Right cardiac atrium (tissue), 5 donors: Measurements from ENCODE around the gene BRME1. TPM values are rescaled to one million over a fixed set of nuclear protein-coding genes. Genes with fewer than 3 reads are reported as not detected.
A peak's percentile ranks its signal among the peaks of the same experiment; 100 is the strongest.

Experiments used
- ATAC-seq, 2 donors: fragments of 200-7000 bp; cut with Tn5 transposase; one replicate each; pipeline versions ENCODE4 v1.8.0 to v1.9.1; 2020; ENCODE audit warnings: moderate library complexity in 2 of 2, mild to moderate bottlenecking in 1 of 2
- DNase-seq, 3 donors: peaks; one replicate each; pipeline ENCODE4 v3.0.0-alpha.2; 2020
- H3K27ac ChIP-seq: one replicate; pipeline ENCODE4 v1.5.1; 2013; ENCODE audit warnings: mild to moderate bottlenecking, low read length, control low read depth, moderate library complexity
- H3K27me3 ChIP-seq: one replicate; pipeline ENCODE4 v1.6.1; 2013; ENCODE audit not compliant: control insufficient read depth, insufficient read depth
- H3K4me1 ChIP-seq: one replicate; pipeline ENCODE4 v1.6.1; 2013; ENCODE audit warnings: low read length; ENCODE audit not compliant: control insufficient read depth, insufficient read depth
- H3K4me3 ChIP-seq: one replicate; pipeline ENCODE4 v1.5.1; 2013; ENCODE audit warnings: low read length, control low read depth
- H3K9me3 ChIP-seq: one replicate; pipeline ENCODE4 v1.6.1; 2013; ENCODE audit warnings: low read length; ENCODE audit not compliant: control insufficient read depth
- WGBS: extraction: QIAGEN DNeasy Blood & Tissue Kit; methylation state at CpG from one replicate; pipeline ENCODE4 v1.1.7; 2013; 5-methylcytosine and 5-hydroxymethylcytosine counted together
- intact Hi-C, 4 donors: fragments of 100-400 bp; cut with DNase I; formaldehyde crosslinking; loops; one replicate each; pipeline versions ENCODE4 v1.11.0 to v1.14.0; 2022 to 2023
- long read RNA-seq, 4 donors: library from polyadenylated mRNA; unstranded; transcript quantifications; one replicate each; pipeline ENCODE4 v2.0.0, GENCODE V29; 2020 to 2021
- polyA plus RNA-seq: library from polyadenylated mRNA; stranded (reverse); fragments of 200-250 nt; gene quantifications from one replicate; pipeline ENCODE4 v1.2.3, GENCODE V29; 2013
- total RNA-seq, 4 donors: library from RNA; stranded (reverse); fragmentation: NEBNext Ultra II Directional; extraction: Animal tissue kit (Norgen Biotek cat#: 25700); gene quantifications; one replicate each; pipeline ENCODE4 v1.2.1, GENCODE V29; 2021
- donor health status: healthy with polysubstance abuse.
- donor health status: DM: no; HTN: yes; CAD: no.
- donor health status: DM: no; HTN: no; CAD: no.
- donor health status: DM: no; HTN: yes; CAD: no; lungs with severe emphysema.
- donor health status: DM: yes; HTN: yes; CAD: no.

Gene BRME1
- total RNA-seq (1 to 10 TPM in 1 of 4 donors, under 1 TPM in 3; 0.40 to 1.2 (median 0.80) TPM), polyA plus RNA-seq (0.48 TPM)
- long read RNA-seq, donor 1, partial matches to known transcripts = 0 of 2 reads
- long read RNA-seq, donor 1, other reads (novel, unspliced or antisense) = 2 of 2 reads
- long read RNA-seq, donor 2, partial matches to known transcripts = 1 of 1 reads
- long read RNA-seq, donor 2, other reads (novel, unspliced or antisense) = 0 of 1 reads
- long read RNA-seq, donor 3, partial matches to known transcripts = 0 of 1 reads
- long read RNA-seq, donor 3, other reads (novel, unspliced or antisense) = 1 of 1 reads
- long read RNA-seq, donor 4, partial matches to known transcripts = 0 of 2 reads
- long read RNA-seq, donor 4, other reads (novel, unspliced or antisense) = 2 of 2 reads

DNA sequence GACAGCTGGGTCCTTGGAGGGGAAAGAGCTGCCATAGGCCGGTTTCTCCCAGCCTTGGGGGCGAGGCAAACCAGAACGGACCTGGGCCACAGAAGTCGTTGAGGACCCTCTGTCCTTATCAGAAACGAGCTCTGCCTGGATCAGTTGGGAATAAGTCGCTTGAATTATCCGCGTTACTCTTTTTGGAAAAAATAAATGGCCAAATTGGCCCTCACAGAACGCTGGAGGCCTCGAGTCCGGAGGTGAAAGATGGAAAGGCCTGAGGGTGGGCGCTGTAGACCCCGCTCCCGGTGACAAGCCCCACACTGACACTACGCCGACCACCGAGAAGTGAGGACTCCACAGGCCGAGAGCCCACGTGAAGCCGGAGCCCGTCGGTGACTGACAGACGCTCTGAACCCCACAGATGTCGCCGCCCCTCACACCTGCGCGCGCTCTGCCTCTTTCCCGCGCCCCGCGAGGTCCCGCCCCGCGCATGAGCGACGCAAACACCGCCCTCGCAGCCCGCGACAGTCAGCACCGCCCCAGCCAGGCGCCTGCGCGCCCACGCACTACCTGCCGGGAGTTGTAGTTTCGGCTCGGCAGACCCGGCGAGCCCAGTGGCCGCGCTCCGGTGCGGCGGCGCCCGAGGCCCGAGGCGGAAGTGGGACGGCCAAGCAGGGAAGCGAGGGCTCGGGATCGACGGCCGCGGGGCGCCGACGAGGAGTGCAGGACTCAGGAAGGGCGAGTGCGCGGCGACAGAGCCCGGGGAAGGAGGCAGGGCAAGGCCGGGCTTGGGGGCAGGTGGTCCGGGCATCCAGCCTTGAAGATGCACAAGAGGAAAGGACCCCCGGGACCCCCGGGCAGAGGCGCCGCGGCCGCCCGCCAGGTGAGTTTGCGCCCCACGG lies at the start of gene BRME1, which contains the start of gene CC2D1A:
Gene BRME1 (minus strand): TSS at position 484 of the 887 bp plus-strand sequence. CDS start 1,225 bp downstream, outside the sequence.
Gene CC2D1A (plus strand): TSS at position 568 of the 887 bp plus-strand sequence. CDS start 241 bp downstream, at position 809.
- H3K4me1 ChIP-seq = peaks cover 3% of the 10 kb centered on the region
- H3K27ac ChIP-seq = no peak within 1 kb of the TSS
- no peaks in the 10 kb centered on the region for H3K9me3 ChIP-seq
- DNase-seq (peak; percentile 95 to 98 (median 98)), ATAC-seq (peak; percentile 99)
- WGBS = 4% methylated on average over 86 of the region's 86 CpGs
- intact Hi-C loops = loop anchor here in 1 of 4 donors (10.0 kb wide), 1 partner anchor 239 kb away; no protein-coding TSS in a partner anchor
- no peaks in the 10 kb centered on the region for H3K27me3 ChIP-seq
- peak within 1 kb of the TSS; percentile 61 for H3K4me3 ChIP-seq

DNA sequence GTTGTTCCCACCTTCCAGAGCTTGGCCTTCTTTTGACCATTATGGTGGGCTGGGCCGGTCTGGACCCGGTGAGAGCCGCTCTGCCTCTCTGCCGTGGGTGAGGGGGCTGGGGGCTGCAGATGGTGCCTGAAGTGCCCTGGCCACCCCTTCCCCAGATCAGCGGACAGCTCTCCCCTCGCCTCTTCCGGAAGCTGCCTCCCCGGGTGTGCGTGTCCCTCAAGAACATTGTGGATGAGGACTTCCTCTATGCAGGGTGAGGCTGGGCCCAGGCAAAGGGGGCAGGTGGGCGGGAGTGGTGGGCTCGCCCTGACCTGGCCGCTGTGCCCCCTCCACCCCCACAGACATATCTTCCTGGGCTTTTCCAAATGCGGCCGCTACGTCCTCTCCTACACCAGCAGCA lies 48.3 kb upstream of the BRME1 start:
- WGBS = 95% methylated on average over 15 of the region's 15 CpGs
- Histone ChIP-seq H3K4me3 (no peak overlapping the region), H3K9me3 (no peaks in the 10 kb centered on the region), H3K27me3 (no peaks in the 10 kb centered on the region), H3K4me1 (peaks cover 5% of the 10 kb centered on the region), H3K27ac (no peak overlapping the region)
- intact Hi-C loops = no loop called here
- DNase-seq = no peak
- ATAC-seq = no peak

GRCh38 chr19:13952931-13953531 lies 47.1 kb upstream of the BRME1 start:
- Histone ChIP-seq H3K27me3 (no peaks in the 10 kb centered on the region), H3K4me1 (peaks cover 5% of the 10 kb centered on the region), H3K9me3 (no peaks in the 10 kb centered on the region), H3K27ac (peak overlapping the region; percentile 15), H3K4me3 (peak overlapping the region; percentile 93)
- peak; percentile 57 to 77 (median 72) for DNase-seq
- ATAC-seq = peak; percentile 12 to 48
- intact Hi-C loops = no loop called here
- 6% methylated on average over 13 of the region's 13 CpGs for WGBS

DNA sequence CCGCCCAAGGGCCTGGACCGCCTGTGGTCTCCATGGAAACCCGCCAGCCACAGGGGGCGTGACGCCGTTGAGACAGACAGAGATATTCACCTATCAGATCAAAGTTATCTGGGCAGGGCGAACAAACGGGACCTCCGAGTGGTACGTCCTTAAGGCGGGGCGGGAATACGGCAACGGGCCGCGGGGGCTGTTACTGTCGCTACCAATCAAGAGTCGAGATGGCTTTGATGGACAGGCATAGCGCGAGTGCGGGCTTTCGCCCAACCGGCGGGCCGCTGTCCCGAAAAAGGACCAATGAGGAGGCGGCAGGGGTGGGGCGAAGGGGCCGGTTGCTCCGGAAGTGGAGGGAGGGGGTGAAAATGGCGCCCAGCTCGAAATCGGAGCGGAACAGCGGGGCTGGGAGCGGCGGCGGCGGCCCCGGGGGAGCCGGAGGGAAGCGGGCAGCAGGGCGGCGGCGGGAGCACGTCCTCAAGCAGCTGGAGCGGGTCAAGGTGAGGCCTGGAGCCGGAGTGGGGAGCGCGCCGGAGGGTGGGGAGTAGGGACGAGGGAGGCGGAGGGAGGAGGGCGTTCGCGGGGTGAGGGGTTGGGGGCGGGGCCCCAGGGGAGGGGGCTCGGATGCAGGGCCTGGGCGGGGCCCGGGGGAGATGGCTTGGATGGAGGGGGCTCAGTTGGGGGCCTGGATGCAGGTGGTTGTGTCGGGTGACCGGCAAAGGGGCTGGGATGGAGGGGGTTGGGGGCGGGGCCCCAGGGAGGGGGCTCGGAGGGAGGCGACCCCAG lies 46.4 kb upstream of the BRME1 start, which contains the start of gene DCAF15:
Gene DCAF15 (plus strand): TSS at position 356 of the 777 bp plus-strand sequence. CDS start 4 bp downstream, at position 360.
- Histone ChIP-seq H3K27ac (peak within 1 kb of the TSS; percentile 97), H3K4me1 (peaks cover 5% of the 10 kb centered on the region), H3K4me3 (peak within 1 kb of the TSS; percentile 93), H3K9me3 (no peaks in the 10 kb centered on the region), H3K27me3 (no peaks in the 10 kb centered on the region)
- intact Hi-C loops = no loop called here
- peak; percentile 98 to 99 for ATAC-seq
- DNase-seq = peak; percentile 99 to 100 (median 99)
- under 1% methylated on average over 63 of the region's 65 CpGs for WGBS

- no peaks in the 10 kb centered on the region for H3K27me3 ChIP-seq
- WGBS = 13% methylated on average over 20 of the region's 20 CpGs
- no peak overlapping the region for H3K27ac ChIP-seq
- no peak for ATAC-seq
- intact Hi-C loops = no loop called here
- H3K9me3 ChIP-seq = no peaks in the 10 kb centered on the region
- H3K4me1 ChIP-seq = peaks cover 5% of the 10 kb centered on the region
- DNase-seq = no peak
- peak overlapping the region; percentile 29 for H3K4me3 ChIP-seq
These were observed 45.9 kb upstream of the BRME1 start for GRCh38 chr19:13951799-13952153.

DNA sequence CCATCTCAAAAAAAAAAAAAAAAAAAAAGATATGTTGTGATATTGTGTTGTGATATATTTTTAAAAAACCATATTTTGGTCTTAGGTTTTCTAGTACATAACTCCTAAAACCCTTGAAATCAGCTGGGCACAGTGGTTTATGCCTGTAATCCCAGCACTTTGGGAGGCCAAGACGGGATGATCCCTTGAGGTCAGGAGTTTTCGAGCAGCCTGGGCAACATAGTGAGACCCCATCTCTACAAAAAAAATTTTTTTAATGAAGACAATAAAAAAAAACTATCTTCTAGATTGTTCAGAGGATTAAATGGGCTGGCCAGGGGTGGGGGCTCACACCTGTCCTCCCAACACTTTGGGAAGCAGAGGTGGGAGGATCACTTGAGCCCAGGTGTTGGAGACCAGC lies 45.1 kb upstream of the BRME1 start:
- Histone ChIP-seq H3K27ac (no peak overlapping the region), H3K27me3 (no peaks in the 10 kb centered on the region), H3K9me3 (no peaks in the 10 kb centered on the region), H3K4me3 (no peak overlapping the region), H3K4me1 (peaks cover 5% of the 10 kb centered on the region)
- DNase-seq (no peak), ATAC-seq (no peak)
- intact Hi-C loops = no loop called here
- 87% methylated on average over 2 of the region's 2 CpGs for WGBS

GRCh38 chr19:13946414-13946813 lies 40.5 kb upstream of the BRME1 start:
- Histone ChIP-seq H3K4me3 (no peak overlapping the region), H3K4me1 (no peaks in the 10 kb centered on the region), H3K27me3 (no peaks in the 10 kb centered on the region), H3K27ac (no peak overlapping the region), H3K9me3 (no peaks in the 10 kb centered on the region)
- ATAC-seq (no peak), DNase-seq (no peak)
- intact Hi-C loops = no loop called here
- WGBS = 94% methylated on average over 4 of the region's 4 CpGs

GRCh38 chr19:13942023-13942684 lies 36.2 kb upstream of the BRME1 start:
- no peak for DNase-seq
- no peaks in the 10 kb centered on the region for H3K4me1 ChIP-seq
- no peaks in the 10 kb centered on the region for H3K27me3 ChIP-seq
- WGBS = 94% methylated on average over 1 of the region's 1 CpG
- no peaks in the 10 kb centered on the region for H3K9me3 ChIP-seq
- ATAC-seq = no peak
- no peak overlapping the region for H3K4me3 ChIP-seq
- intact Hi-C loops = no loop called here
- H3K27ac ChIP-seq = no peak overlapping the region

DNA sequence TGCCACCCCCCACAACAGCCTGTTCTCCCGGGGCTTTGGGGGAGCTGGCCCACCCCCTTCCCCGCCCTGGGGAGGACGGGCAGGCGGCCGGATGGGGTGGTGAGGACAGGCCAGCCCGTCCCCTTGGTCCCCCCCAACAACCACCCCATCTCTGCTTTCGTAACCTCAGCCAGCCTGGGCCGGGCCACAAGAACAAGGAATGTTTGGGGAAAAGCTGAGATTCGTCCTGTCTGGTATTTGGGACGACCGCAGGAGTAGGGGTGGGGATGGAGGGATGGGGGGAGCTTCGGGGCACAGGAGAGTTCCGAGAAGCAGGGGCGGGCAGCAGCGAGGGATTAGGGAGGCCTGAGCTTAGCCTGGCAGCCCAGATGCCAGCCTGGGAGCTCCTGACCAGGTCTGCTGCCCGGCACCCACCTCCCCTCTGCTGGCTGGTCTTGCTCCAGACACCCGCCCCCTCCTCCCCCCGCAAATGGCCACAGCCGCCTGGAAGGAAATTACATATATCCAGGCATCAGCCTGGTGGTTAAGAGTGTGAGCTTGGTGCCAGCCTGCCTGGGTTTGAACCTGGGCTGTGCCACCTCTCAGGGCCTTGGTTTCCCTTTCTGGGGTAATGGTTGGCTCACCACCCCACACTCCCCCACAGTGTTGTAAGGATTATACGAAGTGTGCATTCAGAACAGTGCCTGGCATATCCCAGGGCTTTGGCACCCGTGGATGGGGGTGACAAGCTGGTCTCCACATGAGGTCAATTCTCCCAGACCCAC lies 32.6 kb upstream of the BRME1 start, which contains the start of gene PODNL1:
Gene PODNL1 (minus strand): TSS at position 117 of the 764 bp plus-strand sequence. CDS start 236 bp downstream, outside the sequence.
- 21% methylated on average over 21 of the region's 21 CpGs for WGBS
- Histone ChIP-seq H3K4me3 (no peak within 1 kb of the TSS), H3K4me1 (no peaks in the 10 kb centered on the region), H3K9me3 (no peaks in the 10 kb centered on the region), H3K27me3 (no peaks in the 10 kb centered on the region), H3K27ac (no peak within 1 kb of the TSS)
- ATAC-seq = peak; percentile 46 to 61
- peak in 1 of 3 donors; percentile 66 for DNase-seq
- intact Hi-C loops = no loop called here
